ENCODE measurements around the gene CCND1.

CCND1 gene

GRCh38 chr11:69640995-69641581 is at the start of gene CCND1:
Gene CCND1 (plus strand): TSS chr11:69641156. CDS start chr11:69641314, 158 bp downstream.
- peak; percentile 35 for DNase-seq (ENCODE audit: low read depth)

- DNase-seq (ENCODE audit: low read depth) = no peak
Observed at GRCh38 chr11:69592986-69593650, 47.8 kb upstream of the CCND1 start.

GRCh38 chr11:69593851-69594250 is 47.1 kb upstream of the CCND1 start:
- DNase-seq (ENCODE audit: low read depth) = no peak

GRCh38 chr11:69594481-69594880 is 46.5 kb upstream of the CCND1 start:
- no peak for DNase-seq (ENCODE audit: low read depth)

GRCh38 chr11:69595805-69596665 is 44.9 kb upstream of the CCND1 start:
- no peak for DNase-seq (ENCODE audit: low read depth)

- no peak for DNase-seq (ENCODE audit: low read depth)
Observed at GRCh38 chr11:69598147-69598546, 42.8 kb upstream of the CCND1 start.

GRCh38 chr11:69599502-69599901 is 41.5 kb upstream of the CCND1 start:
- no peak for DNase-seq (ENCODE audit: low read depth)

- no peak for DNase-seq (ENCODE audit: low read depth)
Observed at GRCh38 chr11:69600001-69600400, 41.0 kb upstream of the CCND1 start.

- DNase-seq (ENCODE audit: low read depth) = no peak
Observed at GRCh38 chr11:69601011-69601975, 39.7 kb upstream of the CCND1 start.

- DNase-seq (ENCODE audit: low read depth) = no peak
Observed at GRCh38 chr11:69603111-69603836, 37.7 kb upstream of the CCND1 start.

- no peak for DNase-seq (ENCODE audit: low read depth)
Observed at GRCh38 chr11:69604055-69604454, 36.9 kb upstream of the CCND1 start.

- DNase-seq (ENCODE audit: low read depth) = no peak
Observed at GRCh38 chr11:69605737-69606526, 35.0 kb upstream of the CCND1 start.

GRCh38 chr11:69609351-69609750 is 31.6 kb upstream of the CCND1 start:
- no peak for DNase-seq (ENCODE audit: low read depth)

- no peak for DNase-seq (ENCODE audit: low read depth)
Observed at GRCh38 chr11:69611548-69612526, 29.1 kb upstream of the CCND1 start.

GRCh38 chr11:69613594-69613993 is 27.4 kb upstream of the CCND1 start:
- no peak for DNase-seq (ENCODE audit: low read depth)

GRCh38 chr11:69614085-69614484 is 26.9 kb upstream of the CCND1 start:
- no peak for DNase-seq (ENCODE audit: low read depth)

GRCh38 chr11:69615545-69616278 is 25.2 kb upstream of the CCND1 start:
- DNase-seq (ENCODE audit: low read depth) = no peak

- DNase-seq (ENCODE audit: low read depth) = no peak
Observed at GRCh38 chr11:69617220-69617619, 23.7 kb upstream of the CCND1 start.

All from stimulated activated CD4-positive, alpha-beta T cell treated with anti-CD3 and anti-CD28 coated beads, Interleukin-2, amount 100 ng/mL, for 4 hours (primary cell).